ENCODE results near the gene NPHP4.

The NPHP4 gene

DNA sequence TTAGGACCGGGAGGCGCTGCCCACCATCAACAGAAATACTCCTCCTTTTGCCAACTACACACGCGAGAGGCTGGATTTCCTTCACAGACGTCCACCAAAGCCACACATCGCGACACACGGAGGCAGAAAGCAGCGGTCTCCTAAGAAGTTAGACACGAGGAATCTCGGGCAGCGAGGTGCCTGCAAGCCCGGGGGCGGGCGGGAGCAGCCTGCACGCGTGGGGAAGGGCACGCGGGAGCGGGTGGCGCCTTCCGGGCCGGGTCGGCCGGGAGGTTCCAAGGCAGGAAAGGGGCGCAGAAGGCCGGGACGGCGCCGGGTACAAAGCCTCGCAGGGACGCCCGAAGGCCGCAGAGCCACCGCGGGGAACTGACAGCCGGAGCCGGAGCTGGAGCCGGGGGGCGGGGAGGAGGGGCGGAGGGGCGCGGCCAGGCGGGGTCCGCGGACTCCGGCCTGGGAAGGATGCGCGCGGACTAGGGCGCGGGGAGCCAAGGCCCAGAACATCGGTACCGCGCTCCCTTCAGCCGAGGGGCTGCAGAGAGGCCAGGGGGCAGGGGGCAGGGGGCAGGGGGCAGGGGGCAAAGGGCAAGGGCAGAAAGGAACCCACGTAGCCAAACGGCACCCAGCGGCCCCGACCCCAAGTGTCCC is 722 bp downstream of the NPHP4 start:
- in situ Hi-C loops (cut with MboI; ENCODE audit: low sequenced_read_pairs), result no loop called here

DNA sequence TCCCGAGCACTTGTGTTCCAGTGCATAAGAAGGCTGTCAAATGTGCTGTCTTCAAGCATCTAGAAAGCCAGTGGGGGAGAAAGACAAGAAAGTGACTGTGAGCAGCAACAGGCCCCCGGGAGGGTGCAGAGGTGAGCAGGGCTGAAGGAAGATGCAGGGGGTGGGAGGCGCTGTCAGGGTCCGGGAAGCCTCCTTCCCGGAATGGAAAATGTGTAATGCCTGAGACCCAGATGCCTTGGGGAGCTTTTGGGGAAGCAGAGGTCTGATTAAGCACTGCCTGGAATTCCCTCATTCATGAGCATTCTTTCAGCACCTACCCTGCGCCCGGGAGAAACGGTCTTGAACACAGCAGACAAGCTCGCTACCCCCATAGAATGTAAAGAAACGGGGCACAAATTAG is 1.3 kb downstream of the NPHP4 start:
- in situ Hi-C loops (cut with MboI; ENCODE audit: low sequenced_read_pairs), result no loop called here

DNA sequence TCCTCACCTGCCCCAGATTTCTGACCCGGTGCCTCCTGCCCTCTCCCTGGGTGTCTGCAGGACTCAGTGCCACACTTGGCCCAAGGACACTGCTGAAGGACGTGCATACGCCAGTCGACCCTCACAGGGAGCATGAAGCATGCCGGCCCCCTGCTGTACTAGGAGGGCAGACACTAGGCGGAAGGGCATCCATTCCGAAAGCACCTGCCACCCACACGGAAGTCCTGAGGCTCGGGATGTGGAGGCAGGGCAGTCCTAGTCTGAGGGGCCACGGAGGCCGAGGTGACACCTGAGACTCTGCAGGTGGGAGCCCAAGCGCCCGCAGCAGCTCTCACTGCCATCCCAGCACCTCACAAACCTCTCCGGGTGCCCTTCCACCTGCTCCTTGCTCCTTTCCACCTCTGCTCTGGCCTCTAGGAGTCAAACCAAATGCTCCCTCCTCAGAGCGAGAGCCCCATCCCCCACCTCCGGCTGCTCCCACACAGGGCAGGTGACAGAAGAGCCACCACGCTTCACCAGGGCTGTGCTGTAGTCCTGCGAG is 2.4 kb downstream of the NPHP4 start:
- in situ Hi-C loops (cut with MboI; ENCODE audit: low sequenced_read_pairs), result no loop called here

GRCh38 chr1:5989286-5989605 is 3.0 kb downstream of the NPHP4 start:
- in situ Hi-C loops (cut with MboI; ENCODE audit: low sequenced_read_pairs), result no loop called here

- in situ Hi-C loops (cut with MboI; ENCODE audit: low sequenced_read_pairs), result no loop called here
Observed at GRCh38 chr1:5988596-5989285, 3.5 kb downstream of the NPHP4 start.

DNA sequence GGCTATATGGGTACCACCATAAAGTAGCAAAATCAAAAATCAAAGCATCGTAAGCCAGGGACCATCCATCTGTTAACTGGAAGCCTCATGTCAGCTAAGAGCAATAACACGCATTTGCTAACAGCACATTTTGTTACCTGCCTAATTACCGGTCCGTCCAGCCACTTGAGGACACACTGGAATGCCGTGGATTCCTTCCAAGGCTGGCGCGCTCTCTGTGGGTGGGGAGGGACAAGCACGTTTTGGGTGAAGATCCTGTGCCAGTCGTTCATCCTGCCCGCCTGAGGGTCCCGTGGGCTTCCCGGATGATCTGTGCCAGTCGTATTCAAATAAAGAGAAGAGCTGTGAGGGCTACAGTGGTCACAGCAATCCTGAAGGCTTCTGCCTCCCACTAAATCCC is 6.2 kb downstream of the NPHP4 start:
- in situ Hi-C loops (cut with MboI; ENCODE audit: low sequenced_read_pairs), result no loop called here

GRCh38 chr1:5985250-5985649 is 7.0 kb downstream of the NPHP4 start:
- in situ Hi-C loops (cut with MboI; ENCODE audit: low sequenced_read_pairs), result no loop called here

GRCh38 chr1:5983361-5984103 is 8.7 kb downstream of the NPHP4 start:
- in situ Hi-C loops (cut with MboI; ENCODE audit: low sequenced_read_pairs), result no loop called here

DNA sequence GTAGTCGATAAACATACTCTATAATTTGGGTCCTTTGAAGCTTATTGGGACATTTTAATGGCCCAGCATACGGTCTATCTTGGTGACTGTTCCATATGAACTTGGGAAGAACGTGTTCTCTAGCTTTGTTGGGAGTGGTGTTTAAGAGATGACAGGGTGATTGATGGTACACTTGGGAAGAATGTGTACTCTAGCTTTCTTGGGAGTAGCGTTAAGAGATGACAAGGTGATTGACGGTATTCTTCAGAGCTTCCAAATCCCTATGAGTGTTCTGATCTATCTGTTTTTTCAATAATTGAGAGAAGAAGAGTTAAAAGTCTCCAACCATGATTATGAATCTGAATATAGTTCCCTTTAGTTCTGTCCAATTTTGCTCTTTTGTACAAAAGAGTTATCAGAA is 9.4 kb downstream of the NPHP4 start:
- in situ Hi-C loops (cut with MboI; ENCODE audit: low sequenced_read_pairs), result no loop called here

- in situ Hi-C loops (cut with MboI; ENCODE audit: low sequenced_read_pairs), result no loop called here
Observed at GRCh38 chr1:5982276-5982675, 9.9 kb downstream of the NPHP4 start.

GRCh38 chr1:5981009-5981380 is 11.2 kb downstream of the NPHP4 start:
- in situ Hi-C loops (cut with MboI; ENCODE audit: low sequenced_read_pairs), result no loop called here

GRCh38 chr1:5980314-5981008 is 11.8 kb downstream of the NPHP4 start:
- in situ Hi-C loops (cut with MboI; ENCODE audit: low sequenced_read_pairs), result no loop called here

DNA sequence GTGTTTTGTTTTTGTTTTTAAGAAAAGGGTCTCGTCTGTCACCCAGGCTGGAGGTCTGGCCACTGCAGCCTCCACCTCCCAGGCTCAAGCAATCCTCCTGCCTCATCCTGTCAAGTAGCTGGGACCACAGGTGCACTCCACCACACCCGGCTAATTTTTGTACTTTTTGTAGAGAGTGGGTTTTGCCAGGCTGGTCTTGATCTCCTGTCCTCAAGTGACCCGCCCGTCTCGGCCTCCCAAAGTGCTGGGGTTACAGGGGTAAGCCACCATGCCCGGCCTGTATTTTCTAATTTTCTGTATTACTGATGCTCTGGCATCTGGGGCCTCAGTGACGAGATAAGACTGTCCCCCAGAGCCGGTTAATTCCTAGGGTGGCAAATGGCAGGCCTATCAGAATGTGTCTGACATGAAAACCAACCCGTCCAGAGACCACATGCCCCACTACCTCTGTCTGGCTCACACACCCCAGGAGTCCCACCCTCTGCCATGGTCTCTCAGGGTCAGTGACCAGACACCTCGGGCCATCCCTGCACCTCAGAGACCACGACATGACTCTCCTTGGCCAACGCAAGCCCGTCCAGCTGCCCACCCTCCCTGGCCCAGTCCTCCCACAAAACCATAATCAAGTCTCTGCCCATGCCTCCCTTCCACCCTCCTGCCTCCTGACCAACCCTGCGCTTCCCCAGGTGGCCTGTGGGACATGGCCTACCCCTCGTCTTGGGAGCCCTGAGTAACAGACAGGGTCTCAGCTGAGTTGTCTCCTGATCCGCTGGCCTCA is 12.5 kb downstream of the NPHP4 start:
- in situ Hi-C loops (cut with MboI; ENCODE audit: low sequenced_read_pairs), result no loop called here

- in situ Hi-C loops (cut with MboI; ENCODE audit: low sequenced_read_pairs), result no loop called here
Observed at GRCh38 chr1:5978452-5978851, 13.8 kb downstream of the NPHP4 start.

DNA sequence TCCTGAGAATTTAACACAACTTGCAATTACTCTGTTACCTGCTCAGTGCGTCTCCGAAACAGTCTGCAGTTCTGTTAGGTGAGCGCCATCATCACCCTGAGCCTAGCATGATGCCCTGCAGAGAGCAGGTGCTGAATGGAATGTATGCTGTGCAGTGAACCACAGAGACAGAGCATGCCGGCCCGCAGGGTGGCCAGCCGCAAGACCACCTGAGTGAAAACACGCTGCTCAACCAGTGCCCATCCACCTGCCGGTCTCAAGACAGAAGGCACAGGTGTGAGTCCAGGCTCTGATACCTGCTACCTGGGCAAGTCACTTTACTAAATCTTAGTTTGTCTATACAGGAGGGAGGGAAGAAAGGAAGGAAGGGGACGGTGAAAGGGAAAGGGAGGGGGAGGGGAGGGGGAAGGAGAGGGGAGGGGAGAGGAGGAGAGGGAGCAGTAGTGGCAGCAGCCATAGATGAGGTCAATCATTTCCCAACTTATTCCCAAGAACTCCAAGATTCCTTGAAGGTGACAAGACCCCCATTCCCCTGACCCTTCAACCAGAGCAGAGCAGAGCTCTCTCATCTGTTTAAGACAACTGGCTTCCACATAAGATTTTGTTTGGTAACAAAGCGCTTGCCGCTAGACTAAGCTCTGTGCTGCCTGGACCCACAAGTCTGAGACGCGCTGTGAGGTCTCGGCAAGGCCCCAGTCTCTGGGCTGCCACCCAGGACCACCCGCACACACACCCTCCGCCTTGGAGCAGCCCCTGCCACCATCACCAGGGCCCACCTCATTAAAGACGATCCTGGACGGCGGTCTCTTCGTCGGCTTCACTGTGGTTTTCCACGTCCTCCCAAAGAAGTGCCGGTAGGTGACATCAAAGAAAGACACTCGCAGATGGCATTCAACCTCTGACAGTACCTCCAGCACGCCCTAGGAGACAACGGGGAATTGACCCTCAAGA is 14.5 kb downstream of the NPHP4 start:
- in situ Hi-C loops (cut with MboI; ENCODE audit: low sequenced_read_pairs), result no loop called here

DNA sequence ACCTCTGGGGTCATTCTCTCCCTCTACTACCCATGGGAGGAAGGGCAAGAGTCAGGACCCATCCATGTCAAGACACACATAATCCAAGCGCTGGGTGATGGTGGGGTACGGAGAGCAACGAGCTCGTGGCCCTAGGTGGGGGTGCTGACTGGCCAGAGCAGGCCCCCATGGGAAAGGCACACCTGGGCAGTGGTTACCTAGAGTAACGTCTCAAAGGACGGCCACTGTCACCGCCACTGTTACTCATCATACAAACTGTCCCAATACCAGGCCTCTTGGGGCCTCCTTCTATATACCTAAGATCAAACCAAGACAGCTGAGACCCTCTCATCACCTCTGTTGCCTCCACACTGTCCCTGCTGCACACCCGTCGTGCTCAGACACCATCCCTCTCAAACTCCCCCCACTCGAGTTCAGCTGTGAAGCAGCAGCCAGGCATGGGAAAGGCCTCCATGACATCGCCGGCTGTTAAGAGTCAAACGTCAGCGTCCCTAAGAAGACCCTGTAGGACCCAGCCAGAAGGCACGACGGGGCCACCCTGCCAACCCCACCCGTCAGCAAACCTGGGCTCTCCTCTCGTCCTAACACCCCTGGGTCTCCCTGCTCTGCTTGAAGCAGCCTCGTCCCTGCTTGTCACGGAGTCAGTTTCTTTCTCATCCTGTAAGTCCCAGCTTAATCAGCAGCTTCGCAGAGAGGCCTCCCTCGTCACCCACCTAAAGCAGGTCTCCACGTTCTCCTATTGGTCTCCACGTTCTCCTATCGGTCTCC is 15.3 kb downstream of the NPHP4 start:
- in situ Hi-C loops (cut with MboI; ENCODE audit: low sequenced_read_pairs), result no loop called here

DNA sequence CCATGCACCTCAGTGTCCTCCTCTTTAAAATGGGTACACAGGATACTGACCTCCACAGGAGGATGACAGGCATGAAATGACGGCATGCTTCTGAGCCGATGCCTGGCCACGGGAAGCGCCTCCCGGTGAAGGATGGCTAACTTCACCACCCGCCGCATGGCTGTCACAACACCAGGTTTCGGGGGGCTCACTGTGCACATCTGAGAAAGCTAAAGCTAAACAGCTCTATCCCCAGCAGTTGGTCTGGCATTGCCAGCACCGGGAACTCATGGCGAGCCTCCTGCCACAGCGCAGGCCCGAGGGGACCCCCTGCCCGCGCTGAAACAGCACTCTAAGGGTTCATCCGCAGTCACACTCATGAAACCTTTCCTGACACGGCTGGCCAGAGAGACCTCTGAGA is 16.0 kb downstream of the NPHP4 start:
- in situ Hi-C loops (cut with MboI; ENCODE audit: low sequenced_read_pairs), result no loop called here

GRCh38 chr1:5975133-5975880 is 16.9 kb downstream of the NPHP4 start:
- in situ Hi-C loops (cut with MboI; ENCODE audit: low sequenced_read_pairs), result no loop called here

All from hTERT RPE-1 (cell line).